RWPE1 (cell line): ENCODE data around the gene ZBTB33.

Experiments
- CTCF ChIA-PET: fragments of 350-600 bp; sonication (Branson Sonifier 250); formaldehyde crosslinking; extraction: SDS; loops from one replicate; lab custom pipeline; 2021; lab: Yijun Ruan, JAX
- POLR2A ChIA-PET: fragments of 400-600 bp; formaldehyde crosslinking; extraction: SDS; loops from one replicate; lab custom pipeline; 2020; ENCODE audit warnings: antibody characterized with exemption; ENCODE audit not compliant: low non-redundant PET; lab: Yijun Ruan, JAX
- DNase-seq: peaks from one replicate; pipeline ENCODE4 v3.0.0; 2012; ENCODE audit warnings: low spot score
- H3K27ac ChIP-seq: fragments of 450-650 bp; 2 replicates; pipeline ENCODE4 v1.5.1; 2017
- CTCF ChIP-seq: fragments of 450-650 bp; conservative IDR thresholded peaks from 2 replicates; pipeline ENCODE4 v1.5.1; 2017; ENCODE audit warnings: low read depth, mild to moderate bottlenecking

The ZBTB33 gene

GRCh38 chrX:120274958-120275357 lies 24.3 kb downstream of the ZBTB33 start:
- TF ChIP-seq CTCF: no peak
- CTCF ChIA-PET: interaction anchor here (0.7 to 1.8 kb wide), 2 partner anchors 34 to 36 kb away, joined by 4 read pairs; partner anchors contain the start of gene TMEM255A
- POLR2A ChIA-PET: no interaction called here
- no peak overlapping the region for H3K27ac ChIP-seq
- no peak for DNase-seq

GRCh38 chrX:120281021-120281624 lies 30.5 kb downstream of the ZBTB33 start:
- TF ChIP-seq CTCF: no peak
- no peak overlapping the region for H3K27ac ChIP-seq
- POLR2A ChIA-PET: no interaction called here
- CTCF ChIA-PET: no interaction called here
- DNase-seq: no peak

- ChIA-PET CTCF (interaction anchor here (0.6 kb wide), 2 partner anchors 20 to 302 kb away, joined by 3 read pairs; no protein-coding TSS in a partner anchor), POLR2A (no interaction called here)
- no peak for TF ChIP-seq CTCF
- no peak overlapping the region for H3K27ac ChIP-seq
- DNase-seq: no peak
These were observed 31.1 kb downstream of the ZBTB33 start for GRCh38 chrX:120281761-120282160.

- ChIA-PET POLR2A (no interaction called here), CTCF (interaction anchor here (0.6 to 0.7 kb wide), 2 partner anchors 22 to 303 kb away, joined by 3 read pairs; no protein-coding TSS in a partner anchor)
- no peak for DNase-seq
- H3K27ac ChIP-seq: no peak overlapping the region
- no peak for TF ChIP-seq CTCF
These were observed 32.1 kb downstream of the ZBTB33 start for GRCh38 chrX:120282697-120283096.

- no peak for DNase-seq
- CTCF ChIA-PET: no interaction called here
- POLR2A ChIA-PET: no interaction called here
- no peak for TF ChIP-seq CTCF
- H3K27ac ChIP-seq: no peak overlapping the region
These were observed 36.3 kb downstream of the ZBTB33 start for GRCh38 chrX:120286733-120287512.

GRCh38 chrX:120287513-120288112 lies 37.0 kb downstream of the ZBTB33 start:
- TF ChIP-seq CTCF: no peak
- no peak overlapping the region for H3K27ac ChIP-seq
- POLR2A ChIA-PET: no interaction called here
- no peak for DNase-seq
- CTCF ChIA-PET: no interaction called here
